GM19043 (cell line): ENCODE results near the gene CACNG8.
"Not testable (repeated sequence)": the region's sequence is repeated elsewhere in the genome, so short reads cannot be mapped to it uniquely, and the experiment has no call there.

Experiments used
- ATAC-seq: cut with Tn5 transposase; IDR thresholded peaks from one replicate; pipeline ENCODE4 v1.9.1; 2021; ENCODE audit warnings: low read depth; ENCODE audit not compliant: unreplicated experiment

CACNG8 gene

GRCh38 chr19:53962887-53963431, at the start of gene CACNG8:
CACNG8 (plus strand) TSS chr19:53962937.
- no peak for ATAC-seq

DNA sequence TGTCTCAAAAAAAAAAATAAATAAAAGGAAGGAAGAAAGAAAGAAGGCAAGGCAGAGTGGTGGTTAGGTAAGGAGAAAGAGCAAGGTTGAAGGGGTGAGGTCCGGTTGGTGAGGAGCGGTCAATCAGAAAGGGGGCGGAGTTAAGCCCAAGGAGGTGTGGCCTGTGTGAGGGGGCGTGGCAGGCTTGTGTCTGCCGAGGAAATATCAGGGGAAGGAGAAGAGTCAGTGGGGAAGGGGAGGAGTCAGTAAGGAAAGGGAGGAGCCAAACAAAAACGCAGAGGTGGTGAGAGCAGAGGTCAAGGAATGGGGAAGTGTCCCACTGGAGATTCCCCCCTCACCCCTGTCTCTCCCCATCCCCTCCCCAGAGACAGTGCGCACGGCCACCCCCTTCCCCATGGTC, 47.7 kb upstream of the CACNG8 start:
- no peak for ATAC-seq

- ATAC-seq: no peak
Measured at GRCh38 chr19:53916004-53916403, 46.7 kb upstream of the CACNG8 start.

DNA sequence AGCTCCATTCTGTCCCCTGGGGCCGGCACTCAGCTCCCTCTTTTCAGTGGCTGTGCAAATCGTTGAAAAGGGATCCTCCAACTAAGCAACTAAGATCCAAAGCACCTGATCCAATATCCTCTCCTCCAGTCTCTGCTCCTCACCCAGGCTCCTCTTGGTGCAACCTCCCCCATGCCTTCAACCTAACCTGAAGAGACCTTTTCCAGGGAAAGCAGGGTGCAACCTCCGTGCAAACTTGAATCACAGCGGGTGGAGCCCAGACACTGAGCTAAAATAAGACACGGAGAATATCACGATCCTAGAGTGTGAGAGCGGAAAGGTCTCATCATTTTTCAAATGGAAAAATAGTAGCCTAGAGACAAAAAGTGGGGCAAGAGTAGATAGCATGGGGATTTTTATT, 45.4 kb upstream of the CACNG8 start:
- ATAC-seq: no peak

DNA sequence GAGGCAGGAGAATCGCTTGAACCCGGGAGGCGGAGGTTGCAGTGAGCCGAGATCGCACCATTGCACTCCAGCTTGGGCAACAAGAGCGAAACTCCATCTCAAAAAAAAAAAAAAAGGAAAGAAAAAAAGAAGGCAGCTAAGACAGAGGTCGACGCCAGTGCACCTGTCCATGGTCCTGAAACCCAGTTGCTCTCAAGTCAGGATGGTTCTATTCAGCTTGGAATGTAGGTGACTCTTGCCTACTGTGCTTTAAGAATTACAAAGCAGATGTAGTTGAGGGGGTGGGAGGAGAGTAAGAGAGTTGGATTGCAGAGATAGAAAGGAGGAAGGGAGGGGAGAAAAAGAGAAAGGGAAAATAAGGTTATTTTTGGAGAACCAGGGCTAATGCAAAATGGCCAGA, 35.0 kb upstream of the CACNG8 start:
- ATAC-seq: no peak

DNA sequence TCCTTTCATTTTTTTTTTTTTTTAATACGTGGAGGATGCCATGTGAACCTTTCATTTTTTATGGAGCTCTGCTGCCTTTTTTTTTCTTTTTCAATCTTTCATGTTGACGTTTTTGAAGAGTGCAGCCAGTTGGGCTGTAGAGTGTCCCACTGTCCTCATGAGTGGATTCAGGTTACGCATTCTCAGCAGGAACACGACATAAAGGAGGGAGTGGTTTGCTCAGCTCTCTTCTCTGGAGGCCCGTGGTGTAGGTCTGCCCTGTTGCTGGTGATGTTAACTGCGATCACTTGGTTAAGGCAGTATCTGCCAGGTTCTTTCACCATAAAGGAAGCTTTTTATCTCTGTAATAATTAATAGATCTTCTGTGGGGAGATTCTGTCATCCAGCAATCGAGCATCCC, 26.7 kb upstream of the CACNG8 start:
- no peak for ATAC-seq

DNA sequence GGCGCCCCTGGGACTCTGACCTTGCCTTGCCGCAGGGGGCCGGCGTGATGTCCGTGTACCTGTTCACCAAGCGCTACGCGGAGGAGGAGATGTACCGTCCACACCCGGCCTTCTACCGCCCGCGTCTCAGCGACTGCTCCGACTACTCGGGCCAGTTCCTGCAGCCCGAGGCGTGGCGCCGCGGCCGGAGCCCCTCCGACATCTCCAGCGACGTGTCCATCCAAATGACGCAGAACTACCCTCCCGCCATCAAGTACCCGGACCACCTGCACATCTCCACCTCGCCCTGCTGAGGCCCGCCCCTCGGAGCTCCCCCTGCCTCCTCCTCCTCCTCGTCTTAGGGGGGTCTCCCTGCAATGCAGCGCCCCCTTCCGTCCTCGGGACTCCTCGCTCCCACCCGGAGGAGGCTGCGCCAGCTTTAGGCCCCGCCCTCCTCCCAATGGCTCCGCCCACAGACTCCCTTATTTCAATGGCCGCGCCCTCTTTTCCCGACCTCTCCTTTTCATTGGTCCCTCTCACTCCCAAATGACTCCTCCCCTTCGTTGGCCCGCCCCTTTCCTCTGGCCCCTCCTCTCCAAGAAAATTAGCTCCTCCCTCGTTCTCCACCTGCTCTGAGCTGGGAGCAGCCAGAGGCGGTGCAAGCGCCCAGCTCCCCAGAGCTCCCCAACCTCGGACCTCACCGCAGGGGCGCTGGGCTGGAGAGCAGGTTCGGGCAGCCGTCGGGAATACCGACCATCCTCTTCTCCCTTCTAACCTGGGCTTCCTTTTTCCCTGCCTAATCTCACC, 20.5 kb upstream of the CACNG8 start:
- no peak for ATAC-seq

DNA sequence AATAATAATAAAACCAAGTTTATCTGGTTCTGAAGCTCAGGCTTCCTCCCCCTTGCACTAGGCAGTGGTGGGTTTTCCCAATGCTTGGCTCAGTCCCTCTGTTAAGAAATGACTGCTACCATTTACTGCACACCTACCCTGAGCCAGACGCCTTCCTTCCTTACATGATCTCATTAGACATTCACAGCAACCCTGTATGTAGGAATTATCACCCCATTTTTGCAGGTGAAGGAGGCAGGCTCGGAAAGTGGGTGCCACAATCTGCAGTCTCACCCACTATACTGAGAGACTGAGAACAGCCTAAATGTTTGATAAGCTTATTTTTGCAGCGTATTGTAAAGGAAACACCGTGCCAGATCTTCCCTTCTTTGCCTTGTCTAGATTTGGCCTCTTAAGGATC, 18.3 kb upstream of the CACNG8 start:
- no peak for ATAC-seq

GRCh38 chr19:53944933-53945332, 17.8 kb upstream of the CACNG8 start:
- ATAC-seq: no peak

- no peak for ATAC-seq
Measured at GRCh38 chr19:53945441-53945840, 17.3 kb upstream of the CACNG8 start.

GRCh38 chr19:53945998-53946397, 16.7 kb upstream of the CACNG8 start:
- ATAC-seq: no peak

DNA sequence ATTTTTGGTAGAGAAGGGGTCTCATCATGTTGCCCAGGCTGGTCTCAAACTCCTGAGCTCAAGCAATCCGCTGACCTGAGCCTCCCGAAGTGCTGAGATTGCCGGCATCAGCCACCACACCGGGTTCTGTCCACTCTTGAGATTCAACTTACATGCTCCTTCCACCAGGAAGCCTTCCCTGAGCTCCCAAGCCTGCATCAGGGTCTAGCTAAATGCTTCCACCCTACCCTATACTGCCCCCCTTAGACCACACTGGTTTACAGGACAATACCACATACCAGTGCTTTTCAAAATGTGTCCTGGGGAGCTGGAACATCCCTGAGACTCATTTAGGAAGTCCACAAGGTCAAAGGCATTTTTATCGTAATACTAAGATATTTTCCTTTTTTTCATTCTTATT, 15.1 kb upstream of the CACNG8 start:
- ATAC-seq: no peak

DNA sequence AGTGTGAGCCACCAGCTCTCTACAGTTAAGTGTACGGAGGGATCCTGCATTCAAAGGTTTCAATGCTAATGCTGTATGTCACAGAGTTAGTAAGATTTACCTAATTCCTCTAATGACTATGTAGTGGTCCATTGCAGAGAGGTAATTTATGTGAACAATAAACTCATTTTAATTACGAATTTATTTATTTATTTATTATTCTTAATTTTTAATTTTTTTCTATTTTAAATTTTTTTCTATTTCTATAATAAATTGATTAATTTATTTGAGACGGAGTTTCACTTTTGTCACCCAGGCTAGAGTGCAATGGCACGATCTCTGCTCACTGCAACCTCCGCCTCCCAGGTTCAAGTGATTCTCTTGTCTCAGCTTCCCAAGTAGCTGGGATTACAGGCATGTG, 14.1 kb upstream of the CACNG8 start:
- ATAC-seq: not testable (repeated sequence)

GRCh38 chr19:53951436-53951835, 11.3 kb upstream of the CACNG8 start:
- ATAC-seq: no peak

GRCh38 chr19:53951947-53952346, 10.8 kb upstream of the CACNG8 start:
- no peak for ATAC-seq

DNA sequence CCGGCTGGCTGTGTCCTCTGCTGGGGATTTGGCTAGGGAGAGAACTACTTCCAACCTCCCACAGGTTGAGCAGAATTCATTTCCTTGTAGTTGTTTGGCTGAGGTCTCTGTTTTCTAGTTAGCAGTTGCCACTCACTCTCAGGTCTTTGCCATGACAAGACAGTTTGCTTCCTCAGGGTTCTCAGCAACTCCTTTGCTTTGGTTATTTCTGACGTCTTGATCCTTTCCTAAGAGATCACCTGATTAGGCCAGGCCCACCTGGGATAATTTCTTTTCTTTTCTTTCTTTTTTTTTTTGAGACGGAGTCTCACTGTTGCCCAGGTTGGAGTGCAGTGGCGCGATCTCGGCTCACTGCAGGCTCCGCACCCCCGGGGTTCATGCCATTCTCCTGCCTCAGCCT, 9.4 kb upstream of the CACNG8 start:
- no peak for ATAC-seq

- no peak for ATAC-seq
Measured at GRCh38 chr19:53957448-53958167, 5.1 kb upstream of the CACNG8 start.

DNA sequence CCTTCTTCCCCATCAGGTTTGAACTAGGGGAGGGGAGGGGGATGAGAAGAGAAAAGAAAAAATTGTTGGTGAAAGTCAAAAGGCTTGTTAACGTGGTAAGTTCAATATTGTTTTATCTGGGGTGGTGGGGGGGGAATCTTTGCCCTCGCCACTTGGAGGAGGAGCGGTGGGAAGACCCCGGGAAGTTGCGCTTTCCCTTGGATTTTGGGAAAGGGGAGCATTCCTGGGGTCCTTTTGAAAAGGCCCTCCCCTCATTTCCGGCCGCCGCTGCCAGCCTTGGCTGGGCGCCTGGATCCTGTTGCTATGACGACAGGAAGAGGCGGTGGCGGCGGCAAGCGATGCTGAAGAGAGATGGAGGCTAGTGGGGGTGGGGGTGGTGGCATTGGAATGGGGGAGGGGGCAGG, 4.6 kb upstream of the CACNG8 start:
- no peak for ATAC-seq

DNA sequence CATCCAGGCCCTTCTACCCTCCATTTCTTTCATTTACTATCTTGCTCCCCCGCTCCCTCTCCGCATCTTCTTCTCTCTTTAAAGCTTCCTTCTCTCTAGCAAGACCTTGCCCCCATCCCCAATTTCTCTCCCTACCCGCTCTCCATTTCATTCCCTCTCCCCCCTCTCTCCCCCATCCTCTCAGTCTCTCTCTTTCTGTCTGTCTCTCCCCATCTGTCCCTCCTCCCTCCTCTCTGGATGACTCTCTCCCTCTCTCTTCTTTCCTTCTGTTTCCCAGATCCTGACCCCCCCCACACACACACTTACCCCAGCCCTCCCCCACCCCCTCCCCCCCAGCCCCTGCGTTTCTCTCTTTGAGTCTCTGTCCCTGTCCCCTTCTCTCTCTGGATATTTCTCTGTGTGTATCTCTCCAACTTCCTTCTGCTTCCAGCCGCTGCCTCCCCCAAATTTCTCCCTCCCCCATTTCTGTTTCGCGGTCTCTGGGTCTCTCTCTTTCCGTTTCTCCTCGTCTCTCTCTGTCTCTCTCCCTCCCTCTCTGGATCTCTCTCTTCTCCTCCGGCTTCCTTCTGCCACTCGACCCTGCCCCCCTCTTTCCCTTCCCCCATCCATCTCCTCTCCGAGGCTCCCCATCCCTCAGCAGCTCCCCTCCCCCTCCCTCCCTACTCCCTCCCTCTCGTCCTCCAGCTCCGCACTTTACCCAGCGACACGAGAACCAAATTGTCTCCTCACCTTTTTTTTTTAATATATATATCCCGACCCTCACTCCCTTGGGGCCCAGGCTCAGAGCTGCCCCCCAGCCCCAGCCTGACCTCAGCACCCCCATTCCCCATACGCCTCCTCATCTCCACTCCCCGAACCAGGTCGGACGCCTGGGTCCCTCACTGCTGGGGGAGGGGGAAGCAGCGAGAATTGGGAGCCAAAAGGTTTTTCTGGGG, 3.6 kb upstream of the CACNG8 start:
- no peak for ATAC-seq

- ATAC-seq: no peak
Measured at GRCh38 chr19:53960187-53960586, 2.5 kb upstream of the CACNG8 start.

- ATAC-seq: no peak
Measured at GRCh38 chr19:53960886-53961285, 1.9 kb upstream of the CACNG8 start.
